Measurements from ENCODE around the gene SH2D1A. TPM values are rescaled to one million over a fixed set of nuclear protein-coding genes. Genes with fewer than 3 reads are reported as not detected.

The SH2D1A gene
- total RNA-seq, 1 donor from 2014 or later, result 0.30 TPM

DNA sequence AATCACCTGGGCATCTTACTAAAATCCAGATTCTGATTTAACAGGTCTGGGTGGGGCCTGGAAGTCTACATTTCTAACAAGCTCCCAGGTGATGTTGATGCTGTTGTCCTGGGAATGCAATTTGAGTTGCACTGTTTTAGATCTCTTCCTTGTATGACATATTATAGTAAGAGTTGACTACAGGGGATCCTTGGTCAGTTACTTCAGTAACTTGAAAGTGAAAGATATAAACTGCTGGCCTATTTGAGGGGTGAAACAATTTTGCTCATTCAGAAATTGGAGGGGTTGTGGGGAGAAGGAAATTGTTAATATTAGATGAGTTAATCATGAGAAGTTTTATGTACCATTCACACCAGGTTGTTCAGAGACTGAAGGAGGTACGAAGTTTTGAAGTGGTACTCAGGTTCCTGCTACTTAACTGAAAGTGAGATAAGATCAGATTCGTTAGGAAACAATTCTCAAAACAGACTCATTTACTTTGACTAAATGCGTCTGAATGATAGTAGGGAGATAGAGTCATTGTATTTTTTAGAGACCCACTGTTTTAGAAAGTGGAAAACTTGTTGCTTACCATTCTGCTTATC, 12.5 kb downstream of the SH2D1A start:
- no peaks in the 10 kb centered on the region for H3K27me3 ChIP-seq (ENCODE audit: low read depth)
- no peak overlapping the region for H3K27ac ChIP-seq (replicated peaks)
- intact Hi-C loops (cut with micrococcal nuclease), result no loop called here
- DNase-seq, result no peak
- H3K36me3 ChIP-seq, result no peaks in the 10 kb centered on the region
- H3K9me3 ChIP-seq (replicated peaks), result no peaks in the 10 kb centered on the region
- no peak overlapping the region for H3K4me3 ChIP-seq
- no peaks in the 10 kb centered on the region for H3K4me1 ChIP-seq
- TF ChIP-seq, protein P1, sequence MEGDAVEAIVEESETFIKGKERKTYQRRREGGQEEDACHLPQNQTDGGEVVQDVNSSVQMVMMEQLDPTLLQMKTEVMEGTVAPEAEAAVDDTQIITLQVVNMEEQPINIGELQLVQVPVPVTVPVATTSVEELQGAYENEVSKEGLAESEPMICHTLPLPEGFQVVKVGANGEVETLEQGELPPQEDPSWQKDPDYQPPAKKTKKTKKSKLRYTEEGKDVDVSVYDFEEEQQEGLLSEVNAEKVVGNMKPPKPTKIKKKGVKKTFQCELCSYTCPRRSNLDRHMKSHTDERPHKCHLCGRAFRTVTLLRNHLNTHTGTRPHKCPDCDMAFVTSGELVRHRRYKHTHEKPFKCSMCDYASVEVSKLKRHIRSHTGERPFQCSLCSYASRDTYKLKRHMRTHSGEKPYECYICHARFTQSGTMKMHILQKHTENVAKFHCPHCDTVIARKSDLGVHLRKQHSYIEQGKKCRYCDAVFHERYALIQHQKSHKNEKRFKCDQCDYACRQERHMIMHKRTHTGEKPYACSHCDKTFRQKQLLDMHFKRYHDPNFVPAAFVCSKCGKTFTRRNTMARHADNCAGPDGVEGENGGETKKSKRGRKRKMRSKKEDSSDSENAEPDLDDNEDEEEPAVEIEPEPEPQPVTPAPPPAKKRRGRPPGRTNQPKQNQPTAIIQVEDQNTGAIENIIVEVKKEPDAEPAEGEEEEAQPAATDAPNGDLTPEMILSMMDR (IDR thresholded peaks at IDR 0.05; ENCODE audit: borderline replicate concordance), result no peak

DNA sequence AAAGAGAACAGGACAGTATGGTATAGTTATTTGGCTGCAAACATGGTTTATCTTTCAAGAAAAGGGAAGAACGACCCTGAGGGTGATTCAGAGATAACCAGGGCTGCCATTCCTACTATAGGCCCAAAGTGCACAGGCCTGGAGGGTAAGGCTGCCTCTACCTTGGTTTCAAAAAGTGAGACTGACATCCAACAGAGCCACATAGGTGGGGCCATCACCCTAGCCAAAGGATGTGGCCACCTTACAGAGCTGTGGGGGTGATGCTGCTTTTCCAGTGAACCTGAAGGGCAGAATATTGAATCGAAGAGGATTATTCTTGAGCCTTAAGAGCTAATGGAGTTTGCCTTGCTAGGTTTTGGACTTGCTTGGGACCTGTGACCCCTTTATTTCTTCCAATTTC, 15.7 kb downstream of the SH2D1A start:
- Histone ChIP-seq H3K27ac (replicated peaks) (no peak overlapping the region), H3K36me3 (no peaks in the 10 kb centered on the region), H3K9me3 (replicated peaks) (no peaks in the 10 kb centered on the region), H3K4me1 (no peaks in the 10 kb centered on the region), H3K4me3 (no peak overlapping the region), H3K27me3 (ENCODE audit: low read depth) (no peaks in the 10 kb centered on the region)
- no peak for DNase-seq
- intact Hi-C loops (cut with micrococcal nuclease), result no loop called here
- TF ChIP-seq, protein P1 (IDR thresholded peaks at IDR 0.05; ENCODE audit: borderline replicate concordance), result no peak

DNA sequence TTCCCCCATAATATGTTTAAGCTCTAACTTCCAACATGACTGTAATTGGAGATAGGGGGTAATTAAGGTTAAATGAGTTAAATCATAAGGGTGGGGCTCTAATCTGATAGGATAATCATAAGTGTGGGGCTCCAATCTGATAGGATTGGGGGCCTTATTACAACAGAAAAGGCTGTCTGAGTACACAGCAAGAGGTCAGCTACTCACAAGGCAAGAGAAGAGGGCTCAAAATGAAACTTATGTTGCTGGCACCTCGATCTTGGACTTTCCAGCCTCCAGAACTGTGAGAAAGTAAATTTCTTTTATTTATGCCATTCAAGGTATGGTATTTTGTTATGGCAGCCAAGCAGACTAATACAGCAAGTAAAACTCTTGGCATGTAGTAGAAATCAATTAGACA, 16.4 kb downstream of the SH2D1A start:
- no peaks in the 10 kb centered on the region for H3K36me3 ChIP-seq
- H3K27ac ChIP-seq (replicated peaks), result no peak overlapping the region
- H3K4me1 ChIP-seq, result no peaks in the 10 kb centered on the region
- no peak overlapping the region for H3K4me3 ChIP-seq
- TF ChIP-seq, protein P1 (IDR thresholded peaks at IDR 0.05; ENCODE audit: borderline replicate concordance), result no peak
- intact Hi-C loops (cut with micrococcal nuclease), result no loop called here
- H3K9me3 ChIP-seq (replicated peaks), result no peaks in the 10 kb centered on the region
- no peak for DNase-seq
- H3K27me3 ChIP-seq (ENCODE audit: low read depth), result no peaks in the 10 kb centered on the region

DNA sequence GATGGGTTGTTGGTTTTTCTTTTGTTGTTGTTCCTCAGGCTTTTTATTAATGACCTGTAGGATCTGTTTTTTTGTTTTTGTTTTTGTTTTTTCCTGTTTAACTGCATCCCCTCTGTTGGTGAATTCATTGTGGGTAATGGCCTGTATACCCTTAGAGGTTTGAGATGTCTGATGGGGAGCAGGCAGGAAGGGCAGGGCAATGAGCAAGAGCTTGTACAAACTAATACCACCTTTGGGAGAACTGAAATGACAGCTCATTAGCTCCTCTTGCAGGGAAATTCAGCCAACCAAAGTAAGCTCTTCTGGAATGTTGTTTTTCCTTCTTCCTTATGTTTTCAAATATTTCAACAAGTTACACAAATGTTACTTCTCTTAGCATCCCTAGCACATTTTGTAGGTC, 23.4 kb downstream of the SH2D1A start:
- H3K36me3 ChIP-seq, result no peaks in the 10 kb centered on the region
- no peak for DNase-seq
- H3K27ac ChIP-seq (replicated peaks), result no peak overlapping the region
- no peaks in the 10 kb centered on the region for H3K4me1 ChIP-seq
- intact Hi-C loops (cut with micrococcal nuclease), result no loop called here
- no peaks in the 10 kb centered on the region for H3K9me3 ChIP-seq (replicated peaks)
- H3K27me3 ChIP-seq (ENCODE audit: low read depth), result no peaks in the 10 kb centered on the region
- TF ChIP-seq, protein P1 (IDR thresholded peaks at IDR 0.05; ENCODE audit: borderline replicate concordance), result no peak
- no peak overlapping the region for H3K4me3 ChIP-seq

DNA sequence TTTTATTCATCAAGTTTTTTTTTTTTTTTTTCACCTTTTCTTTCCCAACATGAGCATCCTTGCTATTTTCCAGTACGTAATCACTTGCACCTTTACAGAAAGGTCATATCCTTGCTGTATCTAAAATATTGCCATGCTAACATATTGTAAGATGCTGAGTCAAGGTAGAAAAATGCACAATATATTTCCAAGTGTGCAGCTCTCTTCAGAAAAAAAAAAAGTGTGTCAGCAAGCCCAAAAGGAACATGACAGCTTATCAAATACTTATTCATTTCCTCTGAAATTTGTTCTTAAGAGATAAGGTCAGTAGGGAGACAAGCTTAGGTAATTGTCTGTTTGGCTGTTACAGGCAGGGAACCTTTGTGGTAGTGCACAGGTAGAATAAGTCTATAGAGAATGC, 27.0 kb downstream of the SH2D1A start:
- no peak for DNase-seq
- H3K9me3 ChIP-seq (replicated peaks), result no peaks in the 10 kb centered on the region
- TF ChIP-seq, protein P1 (IDR thresholded peaks at IDR 0.05; ENCODE audit: borderline replicate concordance), result no peak
- intact Hi-C loops (cut with micrococcal nuclease), result no loop called here
- H3K27ac ChIP-seq (replicated peaks), result no peak overlapping the region
- no peak overlapping the region for H3K4me3 ChIP-seq
- no peaks in the 10 kb centered on the region for H3K36me3 ChIP-seq
- no peaks in the 10 kb centered on the region for H3K4me1 ChIP-seq
- no peaks in the 10 kb centered on the region for H3K27me3 ChIP-seq (ENCODE audit: low read depth)
